ENCODE data around the gene PEX5L. TPM values are rescaled to one million over a fixed set of nuclear protein-coding genes. Genes with fewer than 3 reads are reported as not detected.

PEX5L gene
- total and polyA plus RNA-seq, 2 donors (not counting 1 experiment from before 2014, with no cell fraction given), result 0.52 to 5.9 TPM

- no peaks in the 10 kb centered on the region for H4K20me1 ChIP-seq (ENCODE audit: control insufficient read depth, extremely low read depth, insufficient read depth, low read length)
- H3K27ac ChIP-seq (ENCODE audit: insufficient read depth, low read length), result no peak overlapping the region
- H3K27me3 ChIP-seq (ENCODE audit: control insufficient read depth, insufficient read depth, low read length), result no peaks in the 10 kb centered on the region
- no peak for DNase-seq (ENCODE audit: low read depth in 2 of 2)
- no peaks in the 10 kb centered on the region for H3K4me1 ChIP-seq (ENCODE audit: control insufficient read depth, extremely low read depth, insufficient read depth, low read length)
- no peak overlapping the region for H3K4me2 ChIP-seq (ENCODE audit: extremely low read depth, insufficient read depth, low read length)
- no peak overlapping the region for H2AFZ ChIP-seq (ENCODE audit: low read length)
- no peak overlapping the region for H3K4me3 ChIP-seq (replicated peaks in 1 of 4; ENCODE audit: control extremely low read depth in 1 of 4, insufficient read depth in 1 of 4, low read depth in 3 of 4, low read length in 4 of 4)
- no peaks in the 10 kb centered on the region for H3K79me2 ChIP-seq (ENCODE audit: control insufficient read depth, insufficient read depth, low read length)
- H3K36me3 ChIP-seq (ENCODE audit: control insufficient read depth, insufficient read depth, low read length), result no peaks in the 10 kb centered on the region
- H3K9ac ChIP-seq (ENCODE audit: insufficient read depth, low read length), result no peak overlapping the region
- no peaks in the 10 kb centered on the region for H3K9me3 ChIP-seq (ENCODE audit: control insufficient read depth, insufficient read depth, low read depth, low read length)
- TF ChIP-seq CTCF (conservative IDR thresholded peaks at IDR 0.05 in 1 of 2, IDR thresholded peaks at IDR 0.05 in 1 of 2; ENCODE audit: low read depth in 1 of 2, low read length in 2 of 2) (no peak), EZH2 (IDR thresholded peaks at IDR 0.05; ENCODE audit: low read length, missing control alignments) (no peak)
Measured at GRCh38 chr3:179775416-179776122, 261.2 kb downstream of the PEX5L start.

- TF ChIP-seq EZH2 (IDR thresholded peaks at IDR 0.05; ENCODE audit: low read length, missing control alignments), result no peak
- no peak for TF ChIP-seq CTCF (conservative IDR thresholded peaks at IDR 0.05 in 1 of 2, IDR thresholded peaks at IDR 0.05 in 1 of 2; ENCODE audit: low read depth in 1 of 2, low read length in 2 of 2)
- Histone ChIP-seq H3K36me3 (ENCODE audit: control insufficient read depth, insufficient read depth, low read length) (no peaks in the 10 kb centered on the region), H3K27me3 (ENCODE audit: control insufficient read depth, insufficient read depth, low read length) (no peaks in the 10 kb centered on the region), H3K9me3 (ENCODE audit: control insufficient read depth, insufficient read depth, low read depth, low read length) (no peaks in the 10 kb centered on the region), H3K4me2 (ENCODE audit: extremely low read depth, insufficient read depth, low read length) (no peak overlapping the region), H3K27ac (ENCODE audit: insufficient read depth, low read length) (no peak overlapping the region), H3K4me3 (replicated peaks in 1 of 4; ENCODE audit: control extremely low read depth in 1 of 4, insufficient read depth in 1 of 4, low read depth in 3 of 4, low read length in 4 of 4) (no peak overlapping the region), H3K79me2 (ENCODE audit: control insufficient read depth, insufficient read depth, low read length) (no peaks in the 10 kb centered on the region), H4K20me1 (ENCODE audit: control insufficient read depth, extremely low read depth, insufficient read depth, low read length) (no peaks in the 10 kb centered on the region), H3K4me1 (ENCODE audit: control insufficient read depth, extremely low read depth, insufficient read depth, low read length) (no peaks in the 10 kb centered on the region), H3K9ac (ENCODE audit: insufficient read depth, low read length) (no peak overlapping the region), H2AFZ (ENCODE audit: low read length) (no peak overlapping the region)
- DNase-seq (ENCODE audit: low read depth in 2 of 2), result no peak
Measured at GRCh38 chr3:179772297-179772696, 264.4 kb downstream of the PEX5L start.

GRCh38 chr3:179771797-179772196, 264.9 kb downstream of the PEX5L start:
- no peak for DNase-seq (ENCODE audit: low read depth in 2 of 2)
- Histone ChIP-seq H3K27ac (ENCODE audit: insufficient read depth, low read length) (no peak overlapping the region), H3K36me3 (ENCODE audit: control insufficient read depth, insufficient read depth, low read length) (no peaks in the 10 kb centered on the region), H4K20me1 (ENCODE audit: control insufficient read depth, extremely low read depth, insufficient read depth, low read length) (no peaks in the 10 kb centered on the region), H3K4me3 (replicated peaks in 1 of 4; ENCODE audit: control extremely low read depth in 1 of 4, insufficient read depth in 1 of 4, low read depth in 3 of 4, low read length in 4 of 4) (no peak overlapping the region), H3K9me3 (ENCODE audit: control insufficient read depth, insufficient read depth, low read depth, low read length) (no peaks in the 10 kb centered on the region), H2AFZ (ENCODE audit: low read length) (no peak overlapping the region), H3K4me1 (ENCODE audit: control insufficient read depth, extremely low read depth, insufficient read depth, low read length) (no peaks in the 10 kb centered on the region), H3K79me2 (ENCODE audit: control insufficient read depth, insufficient read depth, low read length) (no peaks in the 10 kb centered on the region), H3K9ac (ENCODE audit: insufficient read depth, low read length) (no peak overlapping the region), H3K27me3 (ENCODE audit: control insufficient read depth, insufficient read depth, low read length) (no peaks in the 10 kb centered on the region), H3K4me2 (ENCODE audit: extremely low read depth, insufficient read depth, low read length) (no peak overlapping the region)
- TF ChIP-seq EZH2 (IDR thresholded peaks at IDR 0.05; ENCODE audit: low read length, missing control alignments) (no peak), CTCF (conservative IDR thresholded peaks at IDR 0.05 in 1 of 2, IDR thresholded peaks at IDR 0.05 in 1 of 2; ENCODE audit: low read depth in 1 of 2, low read length in 2 of 2) (no peak)

Measured in fibroblast of lung (primary cell).